ENCODE results near the gene CCDC88A. TPM values are rescaled to one million over a fixed set of nuclear protein-coding genes. Genes with fewer than 3 reads are reported as not detected.

The CCDC88A gene
- total and polyA plus RNA-seq, 2 experiments from 2014 or later, result 144 to 169 TPM

- peaks cover 28% of the 10 kb centered on the region; the same call in 2 of the 3 replicates for H3K36me3 Mint-ChIP-seq (ENCODE audit: low read depth)
- TF ChIP-seq, protein P1, sequence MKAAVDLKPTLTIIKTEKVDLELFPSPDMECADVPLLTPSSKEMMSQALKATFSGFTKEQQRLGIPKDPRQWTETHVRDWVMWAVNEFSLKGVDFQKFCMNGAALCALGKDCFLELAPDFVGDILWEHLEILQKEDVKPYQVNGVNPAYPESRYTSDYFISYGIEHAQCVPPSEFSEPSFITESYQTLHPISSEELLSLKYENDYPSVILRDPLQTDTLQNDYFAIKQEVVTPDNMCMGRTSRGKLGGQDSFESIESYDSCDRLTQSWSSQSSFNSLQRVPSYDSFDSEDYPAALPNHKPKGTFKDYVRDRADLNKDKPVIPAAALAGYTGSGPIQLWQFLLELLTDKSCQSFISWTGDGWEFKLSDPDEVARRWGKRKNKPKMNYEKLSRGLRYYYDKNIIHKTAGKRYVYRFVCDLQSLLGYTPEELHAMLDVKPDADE (IDR thresholded peaks at IDR 0.05), result no peak
- TF ChIP-seq, protein P2, sequence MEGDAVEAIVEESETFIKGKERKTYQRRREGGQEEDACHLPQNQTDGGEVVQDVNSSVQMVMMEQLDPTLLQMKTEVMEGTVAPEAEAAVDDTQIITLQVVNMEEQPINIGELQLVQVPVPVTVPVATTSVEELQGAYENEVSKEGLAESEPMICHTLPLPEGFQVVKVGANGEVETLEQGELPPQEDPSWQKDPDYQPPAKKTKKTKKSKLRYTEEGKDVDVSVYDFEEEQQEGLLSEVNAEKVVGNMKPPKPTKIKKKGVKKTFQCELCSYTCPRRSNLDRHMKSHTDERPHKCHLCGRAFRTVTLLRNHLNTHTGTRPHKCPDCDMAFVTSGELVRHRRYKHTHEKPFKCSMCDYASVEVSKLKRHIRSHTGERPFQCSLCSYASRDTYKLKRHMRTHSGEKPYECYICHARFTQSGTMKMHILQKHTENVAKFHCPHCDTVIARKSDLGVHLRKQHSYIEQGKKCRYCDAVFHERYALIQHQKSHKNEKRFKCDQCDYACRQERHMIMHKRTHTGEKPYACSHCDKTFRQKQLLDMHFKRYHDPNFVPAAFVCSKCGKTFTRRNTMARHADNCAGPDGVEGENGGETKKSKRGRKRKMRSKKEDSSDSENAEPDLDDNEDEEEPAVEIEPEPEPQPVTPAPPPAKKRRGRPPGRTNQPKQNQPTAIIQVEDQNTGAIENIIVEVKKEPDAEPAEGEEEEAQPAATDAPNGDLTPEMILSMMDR (conservative IDR thresholded peaks at IDR 0.05; ENCODE audit: low read depth in 2 of 2), result no peak
- no peak for TF ChIP-seq JUNB (IDR thresholded peaks at IDR 0.05; ENCODE audit: unreplicated experiment)
- TF ChIP-seq CREB1 (CRISPR knock-in tag; IDR thresholded peaks at IDR 0.05; ENCODE audit: low read depth), result no peak
- TF ChIP-seq, protein P3, sequence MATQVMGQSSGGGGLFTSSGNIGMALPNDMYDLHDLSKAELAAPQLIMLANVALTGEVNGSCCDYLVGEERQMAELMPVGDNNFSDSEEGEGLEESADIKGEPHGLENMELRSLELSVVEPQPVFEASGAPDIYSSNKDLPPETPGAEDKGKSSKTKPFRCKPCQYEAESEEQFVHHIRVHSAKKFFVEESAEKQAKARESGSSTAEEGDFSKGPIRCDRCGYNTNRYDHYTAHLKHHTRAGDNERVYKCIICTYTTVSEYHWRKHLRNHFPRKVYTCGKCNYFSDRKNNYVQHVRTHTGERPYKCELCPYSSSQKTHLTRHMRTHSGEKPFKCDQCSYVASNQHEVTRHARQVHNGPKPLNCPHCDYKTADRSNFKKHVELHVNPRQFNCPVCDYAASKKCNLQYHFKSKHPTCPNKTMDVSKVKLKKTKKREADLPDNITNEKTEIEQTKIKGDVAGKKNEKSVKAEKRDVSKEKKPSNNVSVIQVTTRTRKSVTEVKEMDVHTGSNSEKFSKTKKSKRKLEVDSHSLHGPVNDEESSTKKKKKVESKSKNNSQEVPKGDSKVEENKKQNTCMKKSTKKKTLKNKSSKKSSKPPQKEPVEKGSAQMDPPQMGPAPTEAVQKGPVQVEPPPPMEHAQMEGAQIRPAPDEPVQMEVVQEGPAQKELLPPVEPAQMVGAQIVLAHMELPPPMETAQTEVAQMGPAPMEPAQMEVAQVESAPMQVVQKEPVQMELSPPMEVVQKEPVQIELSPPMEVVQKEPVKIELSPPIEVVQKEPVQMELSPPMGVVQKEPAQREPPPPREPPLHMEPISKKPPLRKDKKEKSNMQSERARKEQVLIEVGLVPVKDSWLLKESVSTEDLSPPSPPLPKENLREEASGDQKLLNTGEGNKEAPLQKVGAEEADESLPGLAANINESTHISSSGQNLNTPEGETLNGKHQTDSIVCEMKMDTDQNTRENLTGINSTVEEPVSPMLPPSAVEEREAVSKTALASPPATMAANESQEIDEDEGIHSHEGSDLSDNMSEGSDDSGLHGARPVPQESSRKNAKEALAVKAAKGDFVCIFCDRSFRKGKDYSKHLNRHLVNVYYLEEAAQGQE (IDR thresholded peaks at IDR 0.05; ENCODE audit: unreplicated experiment), result no peak
- no peak for TF ChIP-seq ZNF462 (CRISPR knock-in tag; IDR thresholded peaks at IDR 0.05)
- no peak for TF ChIP-seq EZH2phosphoT487 (IDR thresholded peaks at IDR 0.05; ENCODE audit: unreplicated experiment)
- TF ChIP-seq ZNF114 (CRISPR knock-in tag; IDR thresholded peaks at IDR 0.05), result no peak
- TF ChIP-seq STAT1 (IDR thresholded peaks at IDR 0.05; ENCODE audit: unreplicated experiment), result no peak
- no peak for TF ChIP-seq ZNF331 (CRISPR knock-in tag; IDR thresholded peaks at IDR 0.05; ENCODE audit: low read depth)
- no peak for TF ChIP-seq EZH2 (IDR thresholded peaks at IDR 0.05; ENCODE audit: low read depth, unreplicated experiment)
- no peak for TF ChIP-seq POLR2AphosphoS5 (IDR thresholded peaks at IDR 0.05; ENCODE audit: low read depth)
- TF ChIP-seq NANOG (IDR thresholded peaks at IDR 0.05; ENCODE audit: borderline replicate concordance), result no peak
Measured at GRCh38 chr2:55252832-55253231, 166.8 kb downstream of the CCDC88A start.

More at GRCh38 chr2:55252832-55253231, 166.8 kb downstream of the CCDC88A start:
- no peaks in the 10 kb centered on the region; the same call in 1 of the 2 replicates for H4K20me1 ChIP-seq (replicated peaks; ENCODE audit: insufficient read depth)
- no peak overlapping the region for H3K4me3 ChIP-seq
- H3K27me3 ChIP-seq (ENCODE audit: insufficient read depth), result no peaks in the 10 kb centered on the region
- H3K27ac Mint-ChIP-seq, result no peak overlapping the region
- no peaks in the 10 kb centered on the region for H3K4me1 Mint-ChIP-seq
- H2AFZ ChIP-seq, result no peak overlapping the region
- ATAC-seq, result no peak
- no peak overlapping the region for H3K27ac ChIP-seq (ENCODE audit: low read depth)
- H3K4me1 ChIP-seq (ENCODE audit: insufficient read depth), result no peaks in the 10 kb centered on the region
- no peak overlapping the region for H3K4me2 ChIP-seq
- H3K9me3 Mint-ChIP-seq, result no peaks in the 10 kb centered on the region
- no peak overlapping the region for H3K4me3 Mint-ChIP-seq
- H3F3A ChIP-seq (replicated peaks; ENCODE audit: low read depth), result no peaks in the 10 kb centered on the region
- H3K27me3 Mint-ChIP-seq (ENCODE audit: insufficient read depth, low read depth, poor library complexity), result no peaks in the 10 kb centered on the region
- peaks cover 15% of the 10 kb centered on the region for H3K36me3 ChIP-seq (ENCODE audit: insufficient read depth)
- DNase-seq (ENCODE audit: low spot score), result no peak
- H3K9me2 ChIP-seq (ENCODE audit: insufficient read depth), result no peaks in the 10 kb centered on the region
- H3K79me2 ChIP-seq (replicated peaks; ENCODE audit: insufficient read depth), result no peaks in the 10 kb centered on the region
